ENCODE data around the gene ATP6V1B1. TPM values are rescaled to one million over a fixed set of nuclear protein-coding genes. Genes with fewer than 3 reads are reported as not detected.

The ATP6V1B1 gene
- total RNA-seq, 1 experiment from 2014 or later, result not detected

GRCh38 chr2:70985956-70986355, 50.3 kb downstream of the ATP6V1B1 start (continued):
- TF ChIP-seq ATF6 (CRISPR knock-in tag; IDR thresholded peaks at IDR 0.05), result no peak
- no peak for TF ChIP-seq MXD4 (CRISPR knock-in tag; IDR thresholded peaks at IDR 0.05; ENCODE audit: borderline replicate concordance)

- peaks cover 16% of the 10 kb centered on the region for H3K36me3 Mint-ChIP-seq
- H3K9me3 Mint-ChIP-seq, result no peaks in the 10 kb centered on the region
- H3K4me1 Mint-ChIP-seq, result peaks cover 5% of the 10 kb centered on the region
- peaks cover 9% of the 10 kb centered on the region; the same call in 1 of the 2 replicates for H3K27me3 Mint-ChIP-seq (ENCODE audit: low read depth)
- ChIA-PET CTCF (interaction anchor here (2.6 to 4.9 kb wide), 2 partner anchors 15 to 114 kb away, joined by 10 to 68 read pairs; no protein-coding TSS in a partner anchor), POLR2A (no interaction called here)
- no peak overlapping the region for H3K27ac Mint-ChIP-seq
- H3K4me3 Mint-ChIP-seq, result no peak overlapping the region
- no peak for DNase-seq (ENCODE audit: low spot score)
- ATAC-seq, result no peak
- TF ChIP-seq PRRX2 (CRISPR knock-in tag; IDR thresholded peaks at IDR 0.05) (no peak), NR2C2 (CRISPR knock-in tag; IDR thresholded peaks at IDR 0.05) (no peak), MAX (CRISPR knock-in tag; IDR thresholded peaks at IDR 0.05) (no peak), HMGA2 (CRISPR knock-in tag; IDR thresholded peaks at IDR 0.05) (no peak)
Measured at GRCh38 chr2:70986499-70987189, 50.9 kb downstream of the ATP6V1B1 start.

- Mint-ChIP-seq H3K9me3 (no peaks in the 10 kb centered on the region), H3K27me3 (ENCODE audit: low read depth) (peaks cover 9% of the 10 kb centered on the region; the same call in 1 of the 2 replicates), H3K4me1 (peaks cover 5% of the 10 kb centered on the region), H3K27ac (no peak overlapping the region), H3K36me3 (peaks cover 16% of the 10 kb centered on the region), H3K4me3 (no peak overlapping the region)
- no peak for DNase-seq (ENCODE audit: low spot score)
- CTCF ChIA-PET, result no interaction called here
- no peak for ATAC-seq
- TF ChIP-seq ZNF671 (CRISPR knock-in tag; IDR thresholded peaks at IDR 0.05) (no peak), USF1 (CRISPR knock-in tag; IDR thresholded peaks at IDR 0.05) (no peak), PRDM15 (CRISPR knock-in tag; IDR thresholded peaks at IDR 0.05) (no peak), PRRX2 (CRISPR knock-in tag; IDR thresholded peaks at IDR 0.05) (no peak), ZMAT4 (CRISPR knock-in tag; IDR thresholded peaks at IDR 0.05) (no peak), IRF2 (CRISPR knock-in tag; IDR thresholded peaks at IDR 0.05; ENCODE audit: borderline replicate concordance, low read depth) (no peak)
- POLR2A ChIA-PET, result no interaction called here
Measured at GRCh38 chr2:70987386-70987785, 51.7 kb downstream of the ATP6V1B1 start.

GRCh38 chr2:70988151-70988550, 52.5 kb downstream of the ATP6V1B1 start:
- ChIA-PET CTCF (no interaction called here), POLR2A (no interaction called here)
- no peak for ATAC-seq
- peaks cover 16% of the 10 kb centered on the region for H3K36me3 Mint-ChIP-seq
- no peak overlapping the region for H3K27ac Mint-ChIP-seq
- H3K27me3 Mint-ChIP-seq (ENCODE audit: low read depth), result peaks cover 4% of the 10 kb centered on the region; the same call in 1 of the 2 replicates
- DNase-seq (ENCODE audit: low spot score), result no peak
- no peaks in the 10 kb centered on the region for H3K9me3 Mint-ChIP-seq
- H3K4me3 Mint-ChIP-seq, result no peak overlapping the region
- peaks cover 7% of the 10 kb centered on the region for H3K4me1 Mint-ChIP-seq
- TF ChIP-seq SP1 (CRISPR knock-in tag; conservative IDR thresholded peaks at IDR 0.05) (no peak), TP53 (CRISPR knock-in tag; IDR thresholded peaks at IDR 0.05) (no peak), E2F1 (CRISPR knock-in tag; IDR thresholded peaks at IDR 0.05) (no peak), MYBL2 (CRISPR knock-in tag; IDR thresholded peaks at IDR 0.05) (no peak), NFATC4 (CRISPR knock-in tag; IDR thresholded peaks at IDR 0.05) (no peak), CTCF (IDR thresholded peaks at IDR 0.05) (no peak)
